HG03460 (cell line): ENCODE measurements around the gene RUNX1.

Experiments
- ATAC-seq: cut with Tn5 transposase; IDR thresholded peaks from one replicate; pipeline ENCODE4 v1.9.1; 2021; ENCODE audit not compliant: unreplicated experiment

RUNX1 gene

GRCh38 chr21:35017256-35017655, 31.8 kb downstream of the RUNX1 start:
- ATAC-seq, result no peak

DNA sequence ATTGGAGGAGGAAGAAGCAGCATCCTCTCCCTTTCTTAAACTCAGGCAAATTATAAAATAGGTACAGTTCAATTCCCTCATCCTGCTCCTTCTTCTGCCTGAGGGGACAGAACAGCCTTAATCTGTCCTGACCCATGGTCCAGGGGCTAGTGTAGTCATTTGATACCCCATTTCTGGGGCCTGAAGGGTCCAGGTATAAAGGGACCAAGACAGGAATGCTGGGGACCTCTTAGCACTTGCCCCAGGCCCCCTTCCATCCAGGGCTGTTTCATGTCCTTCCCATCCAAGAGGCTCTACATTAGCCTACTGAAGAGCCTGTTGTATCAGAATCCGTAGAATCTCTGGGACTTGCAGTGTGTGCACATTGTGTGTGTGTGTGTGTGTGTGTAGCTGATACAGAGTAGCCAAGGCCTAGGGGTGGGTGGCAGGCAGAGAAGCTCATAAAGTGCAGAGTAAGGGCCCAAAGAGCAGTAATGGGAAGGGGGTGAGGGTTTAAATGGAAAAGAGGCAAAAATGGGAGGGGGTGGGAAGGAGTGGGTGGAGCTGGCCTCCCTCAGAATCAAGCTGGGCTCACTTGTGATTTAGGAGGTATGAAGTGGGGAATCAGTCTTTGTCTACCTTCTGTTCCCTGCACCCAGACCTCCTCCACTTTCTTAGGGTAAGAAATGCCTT, 32.4 kb downstream of the RUNX1 start:
- no peak for ATAC-seq

DNA sequence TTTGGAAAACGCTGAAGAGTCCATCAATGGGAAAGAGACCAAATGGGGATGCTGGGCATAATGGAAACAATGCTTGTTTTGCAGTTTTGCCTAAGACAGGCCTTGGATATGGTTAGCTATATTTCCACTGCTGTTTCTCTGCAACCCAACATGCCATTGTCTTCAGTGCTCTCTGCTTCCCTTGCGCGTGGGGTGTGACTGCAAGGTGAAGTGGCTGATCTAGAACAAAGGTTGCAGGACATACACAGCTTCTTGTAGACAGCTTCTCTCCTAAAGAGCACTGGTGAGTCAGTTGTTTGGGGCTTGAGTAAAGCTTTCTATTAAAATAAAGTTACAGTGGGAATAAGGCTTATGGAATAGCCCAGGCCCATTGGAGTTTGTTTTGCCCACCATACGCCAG, 33.0 kb downstream of the RUNX1 start:
- ATAC-seq, result no peak

DNA sequence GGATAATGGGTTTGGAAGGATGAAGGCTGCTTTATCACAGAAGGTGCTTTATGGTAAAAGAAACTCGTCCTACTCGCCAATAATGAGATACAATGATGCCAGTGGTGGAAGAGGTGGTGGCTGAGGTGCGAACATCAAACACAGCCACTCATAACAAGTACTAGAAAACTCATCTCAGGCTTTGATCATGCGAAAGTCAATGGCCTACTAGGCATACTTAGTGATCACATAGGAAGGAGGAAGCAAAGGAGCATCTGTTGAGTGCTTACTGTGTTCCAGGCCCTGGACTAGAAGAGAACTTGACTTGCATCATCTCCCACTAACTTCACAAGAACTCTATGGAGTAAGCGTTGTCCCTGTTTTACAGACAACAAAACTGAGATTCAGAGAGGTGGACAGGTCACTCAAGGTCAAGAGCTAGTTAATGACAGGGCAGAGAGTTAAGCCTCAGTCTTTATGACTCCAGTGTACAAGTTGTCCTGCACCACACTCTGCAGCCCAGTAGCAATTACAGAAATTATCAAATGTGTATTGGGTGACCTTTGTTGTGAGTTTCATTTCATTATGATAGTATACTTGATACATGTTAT, 33.6 kb downstream of the RUNX1 start:
- no peak for ATAC-seq

DNA sequence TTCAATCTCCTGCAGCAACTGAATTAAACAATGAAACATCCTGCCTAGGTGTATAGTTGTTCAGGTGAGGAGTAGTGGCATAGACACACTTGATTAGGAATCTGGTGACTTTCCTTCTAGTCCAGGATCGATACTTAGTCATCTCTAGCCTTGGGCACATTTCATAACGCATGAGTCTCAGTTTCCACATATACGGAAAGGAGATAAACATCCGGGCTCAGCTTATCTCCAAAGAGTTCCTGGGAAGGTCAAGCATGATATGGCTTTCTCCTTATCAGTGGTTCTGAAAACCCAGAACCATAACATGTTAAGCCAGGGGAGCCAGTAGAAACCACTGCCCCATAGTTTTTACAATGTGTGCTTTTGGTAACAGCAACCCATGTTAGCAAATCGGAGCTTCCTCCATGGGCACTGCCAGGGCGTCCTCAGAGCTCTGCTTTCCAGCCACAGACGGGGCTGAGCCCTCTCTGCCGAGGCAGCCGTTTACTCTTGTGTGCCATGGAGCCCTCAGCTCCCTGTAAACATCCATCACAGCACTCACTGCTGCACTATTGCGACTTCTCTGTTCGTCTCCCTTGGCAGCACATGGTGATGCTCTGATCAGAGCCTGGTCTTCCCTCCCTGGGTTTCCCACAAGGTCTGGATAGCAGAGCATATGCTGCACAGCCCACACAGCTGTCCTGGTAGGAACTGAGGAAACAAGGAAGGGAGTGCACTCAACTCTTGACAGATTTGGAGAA, 34.6 kb downstream of the RUNX1 start:
- ATAC-seq, result no peak

DNA sequence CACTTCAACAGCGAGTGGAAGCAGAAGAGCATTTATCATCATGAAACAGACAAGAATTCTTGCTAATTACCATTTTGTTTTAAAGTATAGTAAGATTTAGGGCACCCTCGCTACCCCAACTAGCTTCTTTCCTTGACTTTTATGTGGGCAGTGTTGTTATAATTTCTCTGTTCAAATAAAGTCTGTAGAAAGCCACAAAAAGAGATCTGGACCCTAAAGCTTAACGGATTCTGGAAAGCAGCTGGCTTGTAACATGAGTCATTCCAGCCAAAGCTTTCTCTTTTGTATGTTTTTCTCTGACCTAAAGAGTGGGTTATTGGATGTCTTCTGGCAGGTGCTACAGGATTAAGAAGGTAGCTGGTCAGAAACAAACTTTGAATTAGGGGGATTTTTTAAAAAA, 37.4 kb downstream of the RUNX1 start:
- ATAC-seq, result no peak

DNA sequence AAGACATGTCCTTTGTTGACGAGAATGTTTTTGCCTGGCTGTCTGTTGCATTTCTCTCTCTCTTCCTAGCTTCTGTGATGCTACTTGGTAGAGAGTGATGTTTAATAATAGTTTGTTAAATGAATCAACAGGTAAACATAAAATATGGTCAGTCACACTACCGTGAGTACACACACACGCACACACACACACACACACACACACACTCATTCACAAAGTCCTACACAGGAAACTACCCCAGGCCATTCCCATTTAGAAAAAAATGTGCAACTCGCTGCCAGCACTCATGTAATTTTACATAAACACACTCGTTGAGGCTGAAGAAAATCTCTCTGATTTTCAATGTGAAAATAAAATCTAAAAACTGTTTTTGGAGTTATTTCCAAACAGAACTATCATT, 38.7 kb downstream of the RUNX1 start:
- no peak for ATAC-seq

DNA sequence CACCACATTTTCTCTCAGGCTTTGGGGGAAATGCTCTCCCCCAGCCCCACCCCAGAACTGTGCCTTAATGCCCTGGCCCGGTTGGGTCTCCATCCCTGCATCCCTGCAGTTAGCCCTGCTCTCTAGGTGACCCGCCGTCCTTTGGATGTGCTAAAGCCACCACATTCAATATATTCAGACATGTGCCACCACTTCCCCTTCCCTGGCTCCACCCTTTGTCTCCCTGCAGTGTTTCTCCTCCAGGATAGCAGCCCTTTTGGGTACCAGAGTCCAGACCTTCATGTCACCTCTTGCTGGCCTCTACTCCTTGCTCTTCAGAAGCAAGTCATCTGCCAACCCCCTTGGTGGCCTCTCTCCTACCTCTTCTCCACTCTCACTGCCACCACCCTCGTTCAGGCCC, 41.8 kb downstream of the RUNX1 start:
- no peak for ATAC-seq

GRCh38 chr21:35006771-35007170, 42.3 kb downstream of the RUNX1 start:
- ATAC-seq, result no peak

GRCh38 chr21:35006248-35006647, 42.9 kb downstream of the RUNX1 start:
- ATAC-seq, result no peak

- no peak for ATAC-seq
These were observed 43.4 kb downstream of the RUNX1 start for GRCh38 chr21:35005560-35006224.

GRCh38 chr21:35005077-35005476, 44.0 kb downstream of the RUNX1 start:
- ATAC-seq, result no peak

DNA sequence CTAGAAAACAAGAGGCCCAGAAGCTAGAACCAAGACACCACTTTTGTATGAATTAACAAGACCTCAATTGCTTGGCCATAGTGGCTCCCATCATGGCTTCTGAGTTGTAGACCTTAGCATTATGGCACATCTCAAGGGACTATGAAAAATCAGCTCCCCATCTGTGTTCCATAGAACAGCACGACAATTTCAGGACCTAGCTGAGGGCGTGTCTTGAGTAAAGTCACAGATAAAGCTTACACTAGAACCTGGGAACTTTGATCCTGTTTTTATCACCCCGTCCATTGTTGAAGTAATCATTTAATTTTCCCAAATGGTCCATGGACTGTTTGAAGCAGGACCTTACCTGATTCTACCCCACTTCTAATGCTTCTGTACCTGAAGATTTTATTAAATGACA, 44.8 kb downstream of the RUNX1 start:
- no peak for ATAC-seq

- ATAC-seq, result no peak
These were observed 46.0 kb downstream of the RUNX1 start for GRCh38 chr21:35002879-35003722.

GRCh38 chr21:34999397-34999941, 49.6 kb downstream of the RUNX1 start:
- no peak for ATAC-seq

- no peak for ATAC-seq
These were observed 50.9 kb downstream of the RUNX1 start for GRCh38 chr21:34998176-34998575.

DNA sequence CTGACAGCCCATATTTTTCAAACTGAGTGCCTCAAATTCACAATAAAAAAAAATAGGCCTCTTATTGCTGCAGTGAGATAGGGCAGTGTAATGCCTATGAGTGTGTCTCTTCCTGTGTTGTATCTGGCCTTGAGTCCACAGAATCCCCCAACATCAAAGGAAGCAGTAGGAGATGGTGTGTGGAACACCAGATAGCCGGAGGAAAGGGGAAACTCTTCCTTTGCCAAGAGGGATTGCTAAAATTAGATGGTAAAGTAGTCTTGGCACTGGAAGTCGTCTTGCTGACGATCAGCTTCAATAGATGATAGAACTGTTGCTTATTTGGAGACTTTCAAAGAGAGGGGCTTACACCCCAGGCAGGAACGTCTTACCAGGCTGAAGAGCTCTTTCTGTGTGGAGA, 51.8 kb downstream of the RUNX1 start:
- ATAC-seq, result no peak

GRCh38 chr21:34996304-34997101, 52.6 kb downstream of the RUNX1 start:
- no peak for ATAC-seq

- ATAC-seq, result no peak
These were observed 53.2 kb downstream of the RUNX1 start for GRCh38 chr21:34995979-34996303.
